H7 (cell line): ENCODE results near the gene LYRM2. TPM values are rescaled to one million over a fixed set of nuclear protein-coding genes. Genes with fewer than 3 reads are reported as not detected.
A peak's percentile ranks its signal among the peaks of the same experiment; 100 is the strongest.
"Not testable (repeated sequence)": the region's sequence is repeated elsewhere in the genome, so short reads cannot be mapped to it uniquely, and the experiment has no call there.

Experiments used
- DNase-seq: peaks from one replicate; pipeline ENCODE4 v3.0.0; 2012
- H3K27me3 ChIP-seq: 2 replicates; pipeline ENCODE4 v1.6.0; 2011; ENCODE audit warnings: mild to moderate bottlenecking, low read length; ENCODE audit not compliant: control insufficient read depth, insufficient read depth
- H3K36me3 ChIP-seq: replicated peaks from 2 replicates; pipeline ENCODE4 v1.5.1; 2011; ENCODE audit warnings: low read length; ENCODE audit not compliant: control insufficient read depth, insufficient read depth
- H3K4me3 ChIP-seq: 2 replicates; pipeline ENCODE4 v1.5.1; 2011; ENCODE audit warnings: low read depth, mild to moderate bottlenecking, control low read depth, low read length, moderate library complexity; ENCODE audit not compliant: insufficient read depth
- total RNA-seq: library from RNA; depleted of rRNA; stranded (reverse); fragments of >200 nt; shearing (Covaris generic); gene quantifications from 2 replicates; pipeline ENCODE4 v1.2.3, GENCODE V29; 2014

The LYRM2 gene
- total RNA-seq, 1 experiment from 2014 or later: 5.8 TPM

DNA sequence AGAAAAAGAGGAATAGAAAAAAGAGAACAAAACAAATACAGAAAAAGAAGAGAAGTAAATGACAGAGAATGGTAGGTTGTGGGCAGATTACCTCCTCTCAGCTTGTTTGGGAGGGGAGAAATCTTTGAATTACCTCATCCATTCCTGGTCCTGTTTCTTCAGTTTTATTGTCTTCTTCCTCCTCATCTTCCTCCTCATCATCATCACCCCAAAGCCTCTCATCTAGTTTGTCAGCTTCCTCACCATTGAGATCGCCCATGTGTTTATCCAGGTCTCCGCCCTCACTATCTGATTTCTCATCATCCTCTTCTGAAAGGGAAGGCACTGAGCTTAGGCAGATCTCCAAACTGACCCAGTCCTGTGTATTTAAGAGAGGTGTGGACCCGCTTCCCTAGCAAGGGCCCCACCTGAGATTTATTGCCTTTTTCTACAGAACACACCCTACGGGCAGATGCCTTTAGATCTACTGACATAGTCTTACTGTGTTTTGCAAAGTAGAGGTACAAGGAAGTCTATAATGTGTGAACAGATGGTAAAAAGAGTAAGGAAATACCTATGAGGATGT, 24.2 kb upstream of the LYRM2 start:
- H3K36me3 ChIP-seq: peaks cover 49% of the 10 kb centered on the region

DNA sequence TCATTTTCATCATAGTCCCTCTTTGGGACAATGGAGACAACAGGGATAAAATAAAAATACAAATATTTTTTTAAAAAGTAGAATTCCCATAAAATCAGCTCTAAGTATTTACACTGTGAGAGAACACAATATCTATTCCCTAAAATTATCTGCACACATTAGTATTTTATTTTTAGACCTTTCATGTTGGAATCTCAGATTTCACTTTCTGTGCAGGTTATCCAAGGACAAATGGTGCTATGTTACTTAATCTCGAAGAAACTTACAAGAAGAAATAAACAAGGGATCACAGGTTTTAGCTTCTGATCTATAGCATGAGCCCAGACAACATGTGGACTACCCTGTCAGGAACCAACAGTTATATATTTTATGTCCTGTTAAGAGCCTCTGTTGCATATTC, 23.0 kb upstream of the LYRM2 start:
- H3K27me3 ChIP-seq: no peaks in the 10 kb centered on the region
- H3K36me3 ChIP-seq: peaks cover 56% of the 10 kb centered on the region
- no peak overlapping the region for H3K4me3 ChIP-seq
- DNase-seq: no peak

More for the DNA sequence above, 24.2 kb upstream of the LYRM2 start:
- H3K27me3 ChIP-seq: no peaks in the 10 kb centered on the region
- H3K4me3 ChIP-seq: no peak overlapping the region
- DNase-seq: no peak

DNA sequence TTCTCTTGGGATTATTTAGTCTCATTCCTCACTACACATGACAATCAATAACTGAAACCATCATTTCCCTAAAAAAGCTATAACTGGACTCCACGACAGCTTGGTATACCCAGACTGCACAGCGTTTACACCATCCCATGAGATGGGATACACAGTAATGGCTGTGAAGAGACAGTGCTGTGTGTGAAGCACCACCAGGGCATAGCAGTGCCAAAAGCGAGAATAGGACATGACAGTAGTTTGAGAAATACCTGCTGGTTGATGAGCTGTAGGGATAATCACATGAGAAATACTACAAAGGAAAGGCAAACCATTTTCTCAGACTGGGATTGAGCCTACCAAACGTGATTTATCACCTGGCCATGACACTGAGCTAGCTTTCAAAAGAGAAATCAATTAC, 22.4 kb upstream of the LYRM2 start:
- peaks cover 58% of the 10 kb centered on the region for H3K36me3 ChIP-seq

DNA sequence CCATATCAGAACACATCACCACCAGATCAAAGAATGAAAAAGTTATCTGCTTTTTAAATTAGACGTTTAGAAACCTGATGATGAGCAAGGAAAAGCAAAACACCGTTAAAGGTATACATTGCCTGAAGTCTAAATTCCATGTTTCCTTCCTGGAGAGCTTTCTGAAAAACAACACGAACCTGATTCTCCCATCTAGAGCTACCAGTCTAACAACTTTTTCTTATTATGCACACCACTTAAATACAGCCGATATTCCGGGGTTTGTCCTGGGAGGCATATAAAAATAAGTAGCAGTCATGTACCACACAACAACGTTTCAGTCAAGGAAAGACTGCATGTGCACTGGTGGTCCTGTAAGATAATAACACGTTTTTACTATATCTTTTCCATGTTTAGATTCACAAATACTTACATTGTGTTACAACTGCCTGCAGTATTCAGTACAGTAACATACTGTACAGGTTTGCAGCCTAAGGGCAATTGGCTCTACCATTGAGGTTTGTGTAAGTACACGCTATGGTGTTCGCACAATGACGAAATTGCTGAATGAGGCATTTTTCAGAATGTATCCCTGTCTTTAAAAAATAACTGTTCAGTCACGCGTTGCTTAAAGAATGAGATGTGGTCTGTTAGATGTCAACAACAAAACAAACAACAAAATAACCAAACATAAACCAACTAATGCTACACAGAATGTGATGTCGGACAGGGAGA, 19.1 kb upstream of the LYRM2 start:
- H3K27me3 ChIP-seq: no peaks in the 10 kb centered on the region
- no peak for DNase-seq
- H3K4me3 ChIP-seq: no peak overlapping the region
- peaks cover 72% of the 10 kb centered on the region for H3K36me3 ChIP-seq

More for the DNA sequence above, 22.4 kb upstream of the LYRM2 start:
- no peak for DNase-seq
- no peak overlapping the region for H3K4me3 ChIP-seq
- H3K27me3 ChIP-seq: no peaks in the 10 kb centered on the region

DNA sequence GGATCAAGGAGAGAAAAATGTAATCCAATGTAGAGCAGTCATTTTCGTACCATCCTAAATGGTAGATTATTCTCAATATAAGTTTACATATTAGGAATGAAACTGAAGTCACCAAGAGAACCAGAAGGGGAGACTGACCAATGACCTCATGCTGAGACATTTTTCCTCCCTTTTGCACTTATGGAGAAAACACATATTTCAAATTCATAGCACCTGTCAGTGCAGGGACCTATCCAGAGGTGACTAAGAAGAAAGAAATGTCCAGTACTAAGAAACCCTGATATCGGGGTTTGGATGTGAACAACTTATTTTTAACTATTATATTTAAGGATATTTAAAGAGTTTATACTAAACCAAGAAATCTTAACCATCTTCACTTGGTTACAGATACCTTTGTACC, 16.6 kb upstream of the LYRM2 start:
- Histone ChIP-seq H3K4me3 (no peak overlapping the region), H3K36me3 (peaks cover 63% of the 10 kb centered on the region), H3K27me3 (no peaks in the 10 kb centered on the region)
- DNase-seq: no peak

DNA sequence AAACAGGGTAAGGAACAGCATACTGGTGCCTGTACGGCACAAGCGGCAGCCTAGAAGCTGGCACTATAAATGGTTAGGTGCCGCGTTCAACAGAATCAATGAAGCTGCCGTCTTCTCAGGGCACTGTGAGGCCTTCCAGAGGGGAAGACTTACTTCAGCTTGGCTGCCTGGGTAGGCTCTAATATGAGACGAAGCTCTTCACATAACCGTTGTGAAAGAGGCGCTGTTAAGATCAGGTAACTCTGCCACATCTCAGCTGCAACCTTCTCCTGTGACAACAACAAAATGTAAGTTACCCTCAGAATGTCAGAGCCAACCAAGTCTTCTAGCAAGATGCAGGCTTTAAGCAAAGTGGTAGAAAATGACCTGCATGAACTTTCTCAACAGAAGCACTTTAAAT, 12.0 kb upstream of the LYRM2 start:
- no peak overlapping the region for H3K4me3 ChIP-seq
- no peaks in the 10 kb centered on the region for H3K27me3 ChIP-seq
- DNase-seq: no peak
- H3K36me3 ChIP-seq: peaks cover 62% of the 10 kb centered on the region

DNA sequence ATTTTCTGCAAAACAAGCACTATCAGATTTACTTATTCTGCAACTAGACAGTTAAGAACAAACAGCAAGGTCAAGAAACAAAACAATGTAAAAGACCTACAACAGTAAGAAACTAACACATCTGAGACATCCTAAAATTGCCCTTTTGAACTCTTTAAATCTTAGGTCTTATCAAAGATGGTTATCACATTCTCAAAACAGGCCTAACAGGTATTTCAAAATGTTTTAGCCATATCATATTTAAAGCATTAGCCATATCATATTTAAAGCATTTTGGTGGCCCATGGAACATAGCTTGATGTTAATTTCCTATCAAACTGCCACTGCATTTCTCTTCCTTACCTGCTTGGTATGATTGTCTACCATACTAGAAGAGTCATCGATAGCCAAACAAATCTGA, 11.1 kb upstream of the LYRM2 start:
- no peak overlapping the region for H3K4me3 ChIP-seq
- DNase-seq: no peak
- H3K36me3 ChIP-seq: peaks cover 62% of the 10 kb centered on the region

DNA sequence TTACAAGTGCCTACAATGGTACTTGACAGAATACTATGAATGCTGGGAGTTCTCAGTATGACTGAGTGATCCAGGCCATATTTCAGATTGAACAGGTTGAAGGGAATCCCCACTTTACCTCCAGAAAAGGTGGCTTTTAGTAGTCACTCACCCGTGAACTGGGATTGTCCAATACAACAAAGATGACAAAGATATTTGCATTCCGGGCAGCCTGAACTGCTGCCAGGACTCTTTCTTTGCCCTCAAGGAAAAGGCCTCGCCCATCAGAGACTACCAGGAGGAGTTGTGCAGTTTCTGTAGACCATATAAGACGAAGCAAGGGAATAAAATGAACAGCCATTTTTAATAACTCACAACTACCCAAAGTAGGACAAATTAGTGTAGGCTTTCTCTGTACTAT, 6.3 kb upstream of the LYRM2 start:
- H3K27me3 ChIP-seq: no peaks in the 10 kb centered on the region
- H3K4me3 ChIP-seq: no peak overlapping the region
- DNase-seq: no peak
- peaks cover 57% of the 10 kb centered on the region for H3K36me3 ChIP-seq

More for the DNA sequence above, 11.1 kb upstream of the LYRM2 start:
- no peaks in the 10 kb centered on the region for H3K27me3 ChIP-seq

DNA sequence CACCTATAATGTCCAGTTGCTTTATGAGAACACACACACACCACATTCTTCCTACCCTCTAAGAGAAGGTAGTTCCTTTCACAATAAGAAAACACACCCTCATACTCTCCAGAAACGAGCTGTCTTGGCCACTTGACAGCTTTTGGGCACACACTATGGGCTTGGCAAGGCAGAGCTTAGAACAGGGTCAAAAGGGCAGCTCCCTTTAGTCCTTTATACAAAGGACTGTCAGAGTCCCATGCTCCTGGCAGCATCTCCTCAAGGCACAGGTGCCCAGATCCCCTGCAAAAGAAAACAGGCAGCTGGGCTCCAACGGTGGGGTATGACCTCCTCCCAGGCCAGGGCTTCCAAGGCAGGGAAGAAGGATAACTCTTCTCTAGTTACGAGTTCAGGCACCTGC, 4.9 kb upstream of the LYRM2 start:
- Histone ChIP-seq H3K4me3 (no peak overlapping the region), H3K27me3 (no peaks in the 10 kb centered on the region), H3K36me3 (peaks cover 48% of the 10 kb centered on the region)
- DNase-seq: no peak

DNA sequence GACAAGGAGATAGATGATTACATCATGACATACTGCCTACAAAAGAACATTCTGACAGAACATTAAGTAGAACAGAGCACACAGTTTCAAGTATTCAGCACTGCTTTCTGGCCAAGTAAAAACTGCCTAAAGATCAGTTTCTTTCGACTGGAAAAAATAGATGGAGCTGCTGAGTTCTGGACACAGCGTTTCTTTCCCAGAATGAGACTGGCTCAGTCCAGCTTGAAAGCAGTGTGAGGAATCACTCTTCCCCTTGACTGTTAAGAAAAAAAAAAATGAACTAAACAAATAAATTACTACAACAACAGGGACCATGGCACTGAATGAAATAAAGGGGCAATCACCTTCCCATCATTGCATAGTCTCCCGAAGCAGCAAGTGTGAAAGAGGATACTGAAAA, 4.4 kb upstream of the LYRM2 start:
- H3K36me3 ChIP-seq: peaks cover 45% of the 10 kb centered on the region

DNA sequence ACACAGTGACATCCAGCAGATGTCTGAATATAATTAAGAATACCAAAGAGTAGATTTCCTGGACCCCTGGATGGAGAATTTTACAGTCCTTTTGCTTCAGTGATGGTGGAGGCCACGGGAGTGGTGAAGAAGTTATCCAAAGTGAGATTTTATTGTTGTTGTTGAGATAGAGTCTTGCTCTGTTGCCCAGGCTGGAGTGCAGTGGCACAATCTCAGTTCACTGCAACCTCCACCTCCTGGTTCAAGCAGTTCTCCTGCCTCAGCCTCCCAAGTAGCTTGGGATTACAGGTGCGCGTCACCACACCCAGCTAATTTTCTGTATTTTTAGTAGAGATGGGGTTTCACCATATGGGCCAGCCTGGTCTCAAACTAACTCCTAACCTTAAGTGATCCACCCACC, 3.0 kb upstream of the LYRM2 start:
- H3K4me3 ChIP-seq, DNase-seq, H3K27me3 ChIP-seq: not testable (repeated sequence)
- peaks cover 34% of the 10 kb centered on the region for H3K36me3 ChIP-seq

More for the DNA sequence above, 4.4 kb upstream of the LYRM2 start:
- H3K27me3 ChIP-seq: no peaks in the 10 kb centered on the region
- H3K4me3 ChIP-seq: no peak overlapping the region
- DNase-seq: no peak

DNA sequence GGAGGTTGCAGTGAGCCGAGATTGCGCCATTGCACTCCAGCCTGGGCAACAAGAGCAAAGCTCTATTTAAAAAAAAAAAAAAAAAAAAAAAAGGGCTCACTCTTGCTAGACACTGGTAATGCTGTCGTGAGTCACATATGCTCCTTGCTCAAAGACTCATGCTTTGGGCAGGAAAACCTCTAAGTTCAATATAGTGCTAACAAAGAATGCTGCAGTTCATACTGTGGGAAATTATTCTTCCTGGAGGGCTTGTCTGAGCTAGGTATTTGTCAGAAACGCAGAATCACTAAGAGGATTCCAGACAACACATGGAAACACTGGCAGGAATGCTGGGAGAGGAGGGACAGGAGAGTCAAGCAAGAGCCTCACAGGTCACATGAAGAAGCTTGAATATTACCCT, 2.3 kb upstream of the LYRM2 start:
- Histone ChIP-seq H3K27me3 (no peaks in the 10 kb centered on the region), H3K36me3 (peaks cover 31% of the 10 kb centered on the region), H3K4me3 (no peak overlapping the region)
- no peak for DNase-seq

DNA sequence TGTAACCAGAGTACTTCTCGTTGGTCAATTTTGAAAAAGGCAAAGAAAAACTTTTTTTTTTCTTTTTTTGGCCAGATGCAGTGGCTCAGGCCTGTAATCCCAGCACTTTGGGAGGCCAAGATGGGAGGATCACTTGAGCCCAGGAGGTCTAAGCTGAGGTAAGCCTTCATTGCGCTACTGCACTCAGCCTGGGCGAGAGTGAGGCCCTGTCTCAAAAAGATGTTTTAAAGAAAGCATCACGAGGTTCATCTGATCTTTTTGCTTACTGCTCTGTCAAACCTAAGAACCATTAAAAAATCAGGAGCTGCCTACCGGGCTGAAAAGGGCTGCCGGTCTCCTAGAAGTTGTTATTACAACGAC, 607 bp downstream of the LYRM2 start:
- Histone ChIP-seq H3K27me3 (no peaks in the 10 kb centered on the region), H3K4me3 (peak overlapping the region; percentile 81), H3K36me3 (peaks cover 7% of the 10 kb centered on the region)
- no peak for DNase-seq

DNA sequence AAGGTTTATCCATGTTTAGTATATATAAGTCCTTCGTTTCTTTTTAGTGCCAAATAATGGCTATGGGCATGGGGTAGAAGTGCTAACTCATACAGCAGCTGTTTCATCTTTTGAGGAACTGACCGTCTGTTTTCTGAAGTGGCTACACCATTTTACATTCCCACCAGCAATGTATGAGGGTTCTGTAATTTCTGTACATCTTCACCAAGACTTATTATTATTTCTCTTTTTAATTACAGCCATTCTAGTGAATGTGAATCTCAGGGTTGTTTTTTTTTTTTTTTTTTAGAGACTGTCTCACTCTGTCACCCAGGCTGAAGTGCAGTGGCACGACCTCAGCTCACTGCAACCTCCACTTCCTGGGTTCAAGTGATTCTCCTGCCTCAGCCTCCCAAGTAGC, 2.1 kb downstream of the LYRM2 start:
- H3K36me3 ChIP-seq, H3K4me3 ChIP-seq, DNase-seq, H3K27me3 ChIP-seq: not testable (repeated sequence)

DNA sequence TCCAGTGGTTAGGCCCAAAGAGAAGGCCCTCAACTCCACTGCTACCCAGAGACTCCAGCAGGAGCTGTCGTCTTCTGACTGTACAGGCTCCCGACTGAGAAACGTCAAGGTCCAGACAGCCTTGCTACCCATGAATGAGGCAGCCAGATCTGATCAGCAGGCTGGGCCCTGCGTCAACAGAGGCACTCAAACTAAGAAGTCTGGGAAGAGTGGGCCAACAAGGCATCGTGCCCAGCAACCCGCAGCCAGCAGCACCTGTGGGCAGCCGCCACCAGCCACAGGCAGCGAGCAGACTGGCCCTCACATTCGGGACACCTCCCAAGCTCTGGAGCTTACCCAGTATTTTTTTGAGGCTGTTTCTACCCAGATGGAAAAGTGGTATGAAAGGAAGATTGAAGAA, 8.1 kb downstream of the LYRM2 start:
- no peak for DNase-seq
- H3K27me3 ChIP-seq: no peaks in the 10 kb centered on the region
- H3K36me3 ChIP-seq: no peaks in the 10 kb centered on the region
- no peak overlapping the region for H3K4me3 ChIP-seq
